ENCODE results near the gene THSD7A. TPM values are rescaled to one million over a fixed set of nuclear protein-coding genes. Genes with fewer than 3 reads are reported as not detected.

The THSD7A gene
- total RNA-seq, 1 donor from 2014 or later = 10.1 TPM

DNA sequence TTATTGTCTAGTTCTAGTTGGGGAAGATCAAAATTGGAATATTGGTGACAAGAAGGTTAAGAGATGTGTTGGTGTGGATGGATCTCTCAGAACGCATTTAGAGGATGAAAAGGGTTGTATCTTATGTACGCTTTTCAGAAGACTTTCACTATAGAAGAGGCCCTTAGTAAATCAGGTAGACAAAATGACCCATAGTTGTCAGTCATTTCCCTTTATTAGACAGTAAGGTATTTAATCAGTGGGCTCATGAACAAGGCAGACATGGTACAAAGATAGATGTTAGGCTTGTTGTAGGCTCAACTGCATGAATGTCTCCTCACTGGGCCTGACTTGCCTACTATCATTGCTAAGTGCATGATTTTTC, 499.2 kb downstream of the THSD7A start:
- Histone ChIP-seq H3K27ac (no peak overlapping the region), H3K4me3 (no peak overlapping the region), H3K4me1 (no peaks in the 10 kb centered on the region), H3K36me3 (no peaks in the 10 kb centered on the region), H3K27me3 (no peaks in the 10 kb centered on the region), H3K9me3 (no peaks in the 10 kb centered on the region)
- DNase-seq (ENCODE audit: low spot score in 2 of 2) = no peak
- TF ChIP-seq, protein P1, sequence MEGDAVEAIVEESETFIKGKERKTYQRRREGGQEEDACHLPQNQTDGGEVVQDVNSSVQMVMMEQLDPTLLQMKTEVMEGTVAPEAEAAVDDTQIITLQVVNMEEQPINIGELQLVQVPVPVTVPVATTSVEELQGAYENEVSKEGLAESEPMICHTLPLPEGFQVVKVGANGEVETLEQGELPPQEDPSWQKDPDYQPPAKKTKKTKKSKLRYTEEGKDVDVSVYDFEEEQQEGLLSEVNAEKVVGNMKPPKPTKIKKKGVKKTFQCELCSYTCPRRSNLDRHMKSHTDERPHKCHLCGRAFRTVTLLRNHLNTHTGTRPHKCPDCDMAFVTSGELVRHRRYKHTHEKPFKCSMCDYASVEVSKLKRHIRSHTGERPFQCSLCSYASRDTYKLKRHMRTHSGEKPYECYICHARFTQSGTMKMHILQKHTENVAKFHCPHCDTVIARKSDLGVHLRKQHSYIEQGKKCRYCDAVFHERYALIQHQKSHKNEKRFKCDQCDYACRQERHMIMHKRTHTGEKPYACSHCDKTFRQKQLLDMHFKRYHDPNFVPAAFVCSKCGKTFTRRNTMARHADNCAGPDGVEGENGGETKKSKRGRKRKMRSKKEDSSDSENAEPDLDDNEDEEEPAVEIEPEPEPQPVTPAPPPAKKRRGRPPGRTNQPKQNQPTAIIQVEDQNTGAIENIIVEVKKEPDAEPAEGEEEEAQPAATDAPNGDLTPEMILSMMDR (IDR thresholded peaks at IDR 0.05) = no peak
- intact Hi-C loops (cut with DNase I) = no loop called here

DNA sequence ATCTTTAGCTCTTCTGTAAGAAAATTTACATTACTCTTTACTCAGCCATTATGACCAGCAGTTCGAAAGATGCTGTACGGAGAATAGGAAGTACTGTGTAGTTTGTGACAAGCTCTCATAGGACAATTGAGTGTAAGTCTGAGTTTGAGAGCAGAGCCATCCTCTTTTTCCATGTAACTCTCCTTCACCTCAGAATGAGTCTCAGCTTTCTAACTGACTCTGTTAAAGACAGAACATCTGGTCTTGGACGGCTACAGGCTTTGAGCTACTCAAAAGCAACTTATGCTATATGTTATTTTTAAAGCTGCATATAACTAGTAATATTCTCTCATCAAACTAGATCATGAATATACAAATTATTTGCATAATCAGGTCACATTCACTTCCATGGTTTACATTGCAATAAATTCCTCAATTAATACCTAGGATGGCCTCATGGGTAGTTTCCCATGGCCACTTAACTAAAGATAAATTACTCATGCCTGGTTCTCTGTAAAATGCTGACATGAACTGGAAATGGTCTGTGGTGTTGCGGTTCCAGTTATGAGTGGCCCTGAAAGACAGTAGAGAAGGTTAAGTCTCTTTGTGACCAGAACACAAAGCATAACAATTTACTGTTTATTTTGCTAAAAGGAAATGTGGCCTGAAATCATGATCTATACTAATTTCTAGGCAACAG, 499.7 kb downstream of the THSD7A start:
- Histone ChIP-seq H3K4me3 (no peak overlapping the region), H3K27ac (no peak overlapping the region), H3K9me3 (no peaks in the 10 kb centered on the region), H3K27me3 (no peaks in the 10 kb centered on the region), H3K4me1 (no peaks in the 10 kb centered on the region), H3K36me3 (no peaks in the 10 kb centered on the region)
- no peak for DNase-seq (ENCODE audit: low spot score in 2 of 2)
- TF ChIP-seq, protein P1 (IDR thresholded peaks at IDR 0.05) = no peak
- intact Hi-C loops (cut with DNase I) = no loop called here

DNA sequence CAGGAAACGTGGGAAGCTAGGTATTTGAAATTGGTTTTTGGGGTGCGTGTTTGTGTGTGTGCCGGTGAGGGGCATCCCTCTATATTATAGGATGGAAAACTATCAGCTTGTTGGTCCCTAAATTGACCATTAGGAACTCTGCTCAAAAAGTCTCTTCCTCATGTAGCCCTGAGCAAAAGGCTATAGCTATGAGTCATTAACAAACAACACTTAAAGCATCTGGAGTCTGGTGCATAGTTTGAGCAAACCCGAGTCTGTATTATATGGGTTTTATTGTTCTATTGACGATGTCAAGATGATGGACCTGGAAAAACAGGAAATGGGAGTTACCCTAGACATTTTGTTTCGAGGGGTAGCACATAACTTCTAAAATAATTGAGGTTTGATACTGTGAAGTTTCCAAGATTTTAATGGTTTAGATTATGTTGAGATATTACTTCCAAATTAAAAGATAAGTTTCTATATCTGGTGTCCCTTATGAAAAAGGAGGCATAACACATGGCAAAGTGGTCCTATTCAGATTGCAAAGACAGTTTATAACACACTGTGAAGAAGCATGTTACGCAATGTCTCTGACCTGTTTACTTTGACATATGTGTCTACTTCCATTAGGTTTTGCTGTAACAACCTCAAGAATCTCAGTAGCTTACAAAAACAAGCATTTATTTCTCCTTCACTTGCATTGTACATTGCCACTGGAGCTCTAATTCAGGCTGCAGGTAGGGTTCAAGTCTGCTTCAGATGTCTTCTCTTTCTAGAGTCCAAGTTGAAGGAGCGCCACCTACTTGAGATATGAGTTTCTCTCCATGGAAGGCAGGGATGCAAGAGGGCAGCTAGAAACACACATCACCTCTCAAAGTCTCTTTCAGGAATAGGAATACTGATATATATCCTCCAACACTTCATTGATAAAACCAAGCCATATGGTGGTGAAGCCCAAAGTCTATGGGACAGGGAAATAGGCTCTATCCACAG, 500.6 kb downstream of the THSD7A start:
- no peak overlapping the region for H3K4me3 ChIP-seq
- H3K27me3 ChIP-seq = no peaks in the 10 kb centered on the region
- no peaks in the 10 kb centered on the region for H3K4me1 ChIP-seq
- no peak for DNase-seq (ENCODE audit: low spot score in 2 of 2)
- intact Hi-C loops (cut with DNase I) = no loop called here
- no peak overlapping the region for H3K27ac ChIP-seq
- TF ChIP-seq, protein P1 (IDR thresholded peaks at IDR 0.05) = no peak
- no peaks in the 10 kb centered on the region for H3K36me3 ChIP-seq
- H3K9me3 ChIP-seq = no peaks in the 10 kb centered on the region

DNA sequence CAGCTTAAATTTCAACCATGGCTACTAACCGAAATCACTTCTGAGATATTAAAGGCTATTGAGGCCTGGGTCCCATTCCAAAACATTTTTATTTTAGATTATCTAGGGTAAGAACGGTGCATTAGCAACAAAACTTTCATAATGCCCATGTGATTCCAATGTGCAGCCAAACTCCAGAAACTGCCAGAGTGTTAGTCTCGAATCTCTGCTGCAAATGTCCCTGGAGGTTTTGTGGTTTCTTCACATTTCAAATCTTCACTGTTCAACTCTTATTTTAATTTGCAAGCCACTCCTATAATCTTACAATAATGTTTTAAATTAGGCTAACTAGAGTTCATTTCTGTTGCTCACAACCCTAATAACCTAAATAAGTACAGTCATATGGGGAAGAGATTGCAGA, 501.3 kb downstream of the THSD7A start:
- no peaks in the 10 kb centered on the region for H3K27me3 ChIP-seq
- intact Hi-C loops (cut with DNase I) = no loop called here

DNA sequence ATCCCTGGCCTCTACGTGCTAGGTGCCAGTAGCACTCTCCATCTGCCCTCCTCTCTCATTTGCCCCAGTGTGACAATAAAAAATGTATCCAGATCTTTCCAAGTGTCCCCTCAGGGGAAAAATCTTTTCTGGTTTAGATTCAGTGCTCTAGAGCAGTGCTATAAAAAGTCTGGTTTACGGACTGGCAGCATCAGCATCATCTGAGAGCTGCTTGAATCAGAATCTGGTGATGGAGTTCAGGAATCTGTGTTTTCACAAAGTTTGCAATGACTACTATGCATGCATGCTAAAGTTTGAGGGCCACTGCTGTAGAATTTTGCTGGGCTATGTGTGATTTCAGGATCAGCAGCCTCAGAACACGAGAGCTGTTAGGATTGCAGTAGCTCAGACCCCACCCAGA, 501.8 kb downstream of the THSD7A start:
- no peaks in the 10 kb centered on the region for H3K9me3 ChIP-seq
- H3K27ac ChIP-seq = no peak overlapping the region
- H3K27me3 ChIP-seq = no peaks in the 10 kb centered on the region
- no peak for DNase-seq (ENCODE audit: low spot score in 2 of 2)
- TF ChIP-seq, protein P1 (IDR thresholded peaks at IDR 0.05) = no peak
- H3K36me3 ChIP-seq = no peaks in the 10 kb centered on the region
- intact Hi-C loops (cut with DNase I) = no loop called here
- H3K4me3 ChIP-seq = no peak overlapping the region
- no peaks in the 10 kb centered on the region for H3K4me1 ChIP-seq

More for the DNA sequence above, 501.3 kb downstream of the THSD7A start:
- Histone ChIP-seq H3K4me1 (no peaks in the 10 kb centered on the region), H3K27ac (no peak overlapping the region), H3K4me3 (no peak overlapping the region), H3K9me3 (no peaks in the 10 kb centered on the region), H3K36me3 (no peaks in the 10 kb centered on the region)
- TF ChIP-seq, protein P1 (IDR thresholded peaks at IDR 0.05) = no peak
- no peak for DNase-seq (ENCODE audit: low spot score in 2 of 2)
